Rectal smooth muscle tissue (tissue), 1 donor: Measurements from ENCODE around the gene NFATC3.

Experiments used
- H3K27ac ChIP-seq: one replicate; pipeline ENCODE4 v1.7.0; 2013; ENCODE audit warnings: low read depth, low read length, inconsistent platforms
- H3K27me3 ChIP-seq: one replicate; pipeline ENCODE4 v1.7.0; 2013; ENCODE audit warnings: low read length; ENCODE audit not compliant: control insufficient read depth, insufficient read depth
- H3K36me3 ChIP-seq: one replicate; pipeline ENCODE4 v1.7.0; 2013; ENCODE audit warnings: low read length; ENCODE audit not compliant: control insufficient read depth, insufficient read depth
- H3K4me1 ChIP-seq: one replicate; pipeline ENCODE4 v1.7.0; 2013; ENCODE audit warnings: low read length; ENCODE audit not compliant: control insufficient read depth, insufficient read depth
- H3K4me3 ChIP-seq: one replicate; pipeline ENCODE4 v1.7.0; 2013; ENCODE audit warnings: low read length
- H3K9ac ChIP-seq: one replicate; pipeline ENCODE4 v1.7.0; 2013; ENCODE audit warnings: low read length

Gene NFATC3

GRCh38 chr16:68076560-68076959 lies 8.6 kb upstream of the NFATC3 start:
- Histone ChIP-seq H3K36me3 (peaks cover 23% of the 10 kb centered on the region), H3K4me1 (no peaks in the 10 kb centered on the region), H3K27me3 (no peaks in the 10 kb centered on the region)

GRCh38 chr16:68077866-68078700 lies 7.1 kb upstream of the NFATC3 start:
- H3K4me1 ChIP-seq, result no peaks in the 10 kb centered on the region
- H3K4me3 ChIP-seq, result no peak overlapping the region
- no peak overlapping the region for H3K27ac ChIP-seq
- H3K9ac ChIP-seq, result no peak overlapping the region
- H3K36me3 ChIP-seq, result peaks cover 20% of the 10 kb centered on the region
- H3K27me3 ChIP-seq, result no peaks in the 10 kb centered on the region

More at GRCh38 chr16:68076560-68076959, 8.6 kb upstream of the NFATC3 start:
- H3K27ac ChIP-seq, result no peak overlapping the region
- no peak overlapping the region for H3K9ac ChIP-seq
- H3K4me3 ChIP-seq, result no peak overlapping the region

- Histone ChIP-seq H3K4me1 (no peaks in the 10 kb centered on the region), H3K27ac (no peak overlapping the region), H3K4me3 (peak overlapping the region; percentile 17), H3K27me3 (no peaks in the 10 kb centered on the region), H3K9ac (no peak overlapping the region), H3K36me3 (peaks cover 20% of the 10 kb centered on the region)
These were observed 6.3 kb upstream of the NFATC3 start for GRCh38 chr16:68078701-68079375.

GRCh38 chr16:68079376-68079625 lies 5.9 kb upstream of the NFATC3 start:
- Histone ChIP-seq H3K4me1 (peaks cover 2% of the 10 kb centered on the region), H3K36me3 (peaks cover 19% of the 10 kb centered on the region), H3K4me3 (peak overlapping the region; percentile 17), H3K27me3 (no peaks in the 10 kb centered on the region), H3K9ac (no peak overlapping the region), H3K27ac (no peak overlapping the region)

- peaks cover 14% of the 10 kb centered on the region for H3K36me3 ChIP-seq
- peak overlapping the region; percentile 23 for H3K4me3 ChIP-seq
- peak overlapping the region; percentile 38 for H3K27ac ChIP-seq
- peaks cover 3% of the 10 kb centered on the region for H3K4me1 ChIP-seq
- no peak overlapping the region for H3K9ac ChIP-seq
- H3K27me3 ChIP-seq, result no peaks in the 10 kb centered on the region
These were observed 5.4 kb upstream of the NFATC3 start for GRCh38 chr16:68079626-68080344.

- Histone ChIP-seq H3K9ac (no peak overlapping the region), H3K36me3 (peaks cover 2% of the 10 kb centered on the region), H3K27me3 (no peaks in the 10 kb centered on the region), H3K27ac (no peak overlapping the region), H3K4me3 (no peak overlapping the region), H3K4me1 (peaks cover 8% of the 10 kb centered on the region)
These were observed 3.1 kb upstream of the NFATC3 start for GRCh38 chr16:68081861-68082628.

- H3K27ac ChIP-seq, result no peak overlapping the region
- peaks cover 10% of the 10 kb centered on the region for H3K4me1 ChIP-seq
- no peaks in the 10 kb centered on the region for H3K36me3 ChIP-seq
- H3K4me3 ChIP-seq, result no peak overlapping the region
- H3K27me3 ChIP-seq, result no peaks in the 10 kb centered on the region
- no peak overlapping the region for H3K9ac ChIP-seq
These were observed 2.4 kb upstream of the NFATC3 start for GRCh38 chr16:68082629-68083238.

- H3K4me1 ChIP-seq, result peaks cover 13% of the 10 kb centered on the region
- no peak overlapping the region for H3K4me3 ChIP-seq
- H3K27ac ChIP-seq, result no peak overlapping the region
- no peak overlapping the region for H3K9ac ChIP-seq
- H3K27me3 ChIP-seq, result no peaks in the 10 kb centered on the region
- H3K36me3 ChIP-seq, result no peaks in the 10 kb centered on the region
These were observed 1.9 kb upstream of the NFATC3 start for GRCh38 chr16:68083239-68083781.

GRCh38 chr16:68083861-68084503 lies 1.2 kb upstream of the NFATC3 start:
- peak overlapping the region; percentile 88 for H3K4me3 ChIP-seq
- peak overlapping the region; percentile 98 for H3K27ac ChIP-seq
- H3K9ac ChIP-seq, result peak overlapping the region; percentile 96
- no peaks in the 10 kb centered on the region for H3K27me3 ChIP-seq
- peaks cover 13% of the 10 kb centered on the region for H3K4me1 ChIP-seq
- no peaks in the 10 kb centered on the region for H3K36me3 ChIP-seq

- peaks cover 13% of the 10 kb centered on the region for H3K4me1 ChIP-seq
- peak overlapping the region; percentile 96 for H3K9ac ChIP-seq
- H3K27ac ChIP-seq, result peak overlapping the region; percentile 98
- H3K27me3 ChIP-seq, result no peaks in the 10 kb centered on the region
- H3K4me3 ChIP-seq, result peak overlapping the region; percentile 88
- no peaks in the 10 kb centered on the region for H3K36me3 ChIP-seq
These were observed 489 bp upstream of the NFATC3 start for GRCh38 chr16:68084504-68085258.
